HL-60/S4 (cell line): ENCODE measurements around the gene ZC3H18.

Source experiments
- in situ Hi-C: fragments of 300-500 bp; cut with MboI; formaldehyde crosslinking; loops from 2 replicates; pipeline ENCODE4 v1.14.3; 2022; ENCODE audit warnings: low sequenced_read_pairs

ZC3H18 gene

DNA sequence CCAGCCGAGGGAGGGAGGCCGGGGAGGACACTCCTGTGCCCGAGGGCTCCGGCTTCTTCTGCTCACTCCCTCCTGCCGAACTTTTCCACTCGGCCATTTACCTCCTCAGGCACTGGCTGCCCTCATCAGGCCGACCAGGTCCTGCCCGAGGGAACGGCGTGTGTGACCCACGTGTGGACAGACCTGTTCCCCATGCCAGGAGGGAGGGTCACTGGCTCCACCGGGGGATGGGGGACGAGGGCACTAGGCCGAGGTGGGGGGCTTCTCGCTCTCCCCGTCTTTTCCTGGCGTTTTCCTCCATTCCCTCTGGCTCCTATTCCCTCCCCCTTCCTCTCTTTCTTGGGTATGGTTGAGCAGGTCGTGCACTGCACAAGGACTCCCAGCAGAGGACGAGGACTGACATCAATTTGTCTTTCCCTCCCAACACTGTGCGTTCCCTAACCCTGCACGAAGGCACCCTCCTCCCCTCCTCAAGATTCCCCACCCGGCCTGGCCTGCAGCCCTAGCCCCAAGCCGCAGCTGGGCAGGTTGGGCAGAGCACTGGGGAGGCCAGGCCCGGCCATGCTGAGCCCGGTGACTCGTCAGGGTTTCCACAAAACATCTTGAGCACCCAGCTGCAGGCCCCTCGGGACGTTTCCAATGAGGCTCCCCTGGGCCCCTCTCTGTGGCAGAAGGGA is 64.9 kb downstream of the ZC3H18 start:
- in situ Hi-C loops, result no loop called here

DNA sequence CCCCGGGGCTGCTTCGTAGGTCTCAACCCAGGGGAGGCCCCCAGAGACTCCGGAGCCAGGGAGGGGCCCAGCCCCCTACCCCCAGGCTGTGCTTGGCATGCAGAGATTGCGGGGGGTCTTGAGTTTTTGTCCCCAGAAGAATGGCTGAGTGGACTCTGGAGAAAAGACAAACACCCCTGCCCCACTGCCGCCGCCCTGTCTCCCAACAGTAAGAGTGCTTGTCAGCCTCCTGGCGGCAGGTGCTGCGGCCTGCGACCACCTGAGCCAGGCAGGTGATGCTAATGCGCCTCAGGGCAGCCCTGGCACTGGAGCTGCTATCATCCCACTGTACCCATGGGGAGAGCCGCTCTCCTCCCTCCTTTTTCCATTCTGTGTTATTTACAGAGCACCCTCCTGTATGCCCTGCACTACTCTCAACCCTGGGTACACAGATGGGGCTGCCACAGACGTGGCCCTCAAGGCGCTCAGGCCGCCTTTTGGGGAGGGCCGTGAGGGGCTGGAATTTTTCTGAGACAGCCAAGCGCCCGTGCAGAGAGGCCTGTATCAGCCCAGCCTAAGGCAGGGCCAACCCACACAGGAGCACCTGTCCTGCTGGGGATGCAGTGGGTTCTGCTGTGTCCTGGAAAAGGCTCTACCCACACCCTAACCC is 65.6 kb downstream of the ZC3H18 start:
- in situ Hi-C loops, result no loop called here

DNA sequence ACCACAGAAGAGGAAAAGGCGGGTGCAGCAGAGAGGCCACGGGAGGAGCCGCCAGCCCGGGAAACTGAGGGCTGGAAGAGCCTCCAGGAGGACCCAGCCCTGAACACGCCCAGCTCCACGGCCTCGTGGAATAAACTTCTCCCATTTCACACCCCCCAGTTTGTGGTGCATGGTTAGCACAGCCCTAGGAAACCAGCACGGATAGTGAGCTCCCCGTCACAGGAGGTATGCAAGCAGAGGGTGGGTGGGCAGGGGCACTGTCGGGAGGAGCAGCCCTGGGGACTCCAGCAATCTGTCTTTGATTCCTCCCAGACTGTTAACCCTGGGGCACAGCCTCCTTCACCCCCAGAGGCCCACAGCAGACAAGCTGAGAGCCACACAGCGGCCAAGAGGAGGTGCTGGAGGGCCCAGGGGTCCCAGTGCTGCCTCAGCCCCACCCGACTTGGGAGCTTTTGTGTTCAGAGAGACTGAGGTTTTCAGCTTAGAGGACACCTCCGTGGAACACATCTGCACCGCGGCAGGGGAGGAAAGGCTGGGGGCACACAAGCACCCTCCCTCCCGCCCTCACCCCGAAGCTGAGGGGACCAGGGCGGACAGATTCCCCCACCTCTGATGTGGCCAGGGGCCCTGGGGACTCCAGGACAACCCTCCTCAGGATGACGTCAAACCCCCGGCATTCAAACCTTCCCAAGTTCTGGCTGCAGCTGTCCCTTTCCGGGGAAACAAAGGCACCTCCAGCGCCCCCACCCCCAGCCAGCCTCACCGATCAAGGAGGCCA is 66.5 kb downstream of the ZC3H18 start:
- in situ Hi-C loops, result no loop called here

DNA sequence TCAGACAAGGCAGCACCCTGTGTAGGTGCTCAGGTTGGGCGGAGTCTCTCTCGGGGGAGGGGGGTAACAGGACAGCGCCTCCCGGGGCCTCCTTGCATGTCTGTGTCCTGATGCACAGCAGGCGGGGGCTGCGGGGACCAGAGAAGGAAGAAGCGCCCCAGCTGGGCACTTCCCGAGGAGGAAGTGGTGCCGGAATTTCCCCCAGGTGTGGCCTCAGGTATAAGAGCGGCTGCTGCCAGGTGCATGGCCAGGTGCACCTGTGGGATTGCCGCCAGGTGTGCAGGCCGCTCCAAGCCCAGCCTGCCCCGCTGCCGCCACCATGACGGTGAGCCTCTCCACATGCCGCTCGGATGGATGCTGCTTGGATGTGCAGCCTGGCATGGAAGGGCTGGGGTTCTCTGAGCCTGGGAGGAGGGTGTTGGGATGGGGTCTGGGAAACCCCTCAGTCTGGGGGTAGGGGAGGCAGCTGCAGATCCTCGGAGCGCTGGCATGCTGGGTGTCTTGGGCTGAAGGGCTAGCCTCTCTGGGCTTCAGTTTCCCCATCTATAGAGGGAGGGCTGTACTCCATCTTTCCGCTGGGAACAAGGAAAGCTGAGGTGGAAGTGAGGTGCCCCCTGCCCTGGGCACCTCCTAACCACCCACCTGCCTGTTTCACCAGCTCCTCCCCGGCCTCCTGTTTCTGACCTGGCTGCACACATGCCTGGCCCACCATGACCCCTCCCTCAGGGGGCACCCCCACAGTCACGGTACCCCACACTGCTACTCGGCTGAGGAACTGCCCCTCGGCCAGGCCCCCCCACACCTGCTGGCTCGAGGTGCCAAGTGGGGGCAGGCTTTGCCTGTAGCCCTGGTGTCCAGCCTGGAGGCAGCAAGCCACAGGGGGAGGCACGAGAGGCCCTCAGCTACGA is 68.4 kb downstream of the ZC3H18 start, which contains the start of gene IL17C:
IL17C (plus strand) TSS at position 250 of the 908 bp plus-strand sequence; CDS start at position 320, 70 bp downstream.
- in situ Hi-C loops, result no loop called here

DNA sequence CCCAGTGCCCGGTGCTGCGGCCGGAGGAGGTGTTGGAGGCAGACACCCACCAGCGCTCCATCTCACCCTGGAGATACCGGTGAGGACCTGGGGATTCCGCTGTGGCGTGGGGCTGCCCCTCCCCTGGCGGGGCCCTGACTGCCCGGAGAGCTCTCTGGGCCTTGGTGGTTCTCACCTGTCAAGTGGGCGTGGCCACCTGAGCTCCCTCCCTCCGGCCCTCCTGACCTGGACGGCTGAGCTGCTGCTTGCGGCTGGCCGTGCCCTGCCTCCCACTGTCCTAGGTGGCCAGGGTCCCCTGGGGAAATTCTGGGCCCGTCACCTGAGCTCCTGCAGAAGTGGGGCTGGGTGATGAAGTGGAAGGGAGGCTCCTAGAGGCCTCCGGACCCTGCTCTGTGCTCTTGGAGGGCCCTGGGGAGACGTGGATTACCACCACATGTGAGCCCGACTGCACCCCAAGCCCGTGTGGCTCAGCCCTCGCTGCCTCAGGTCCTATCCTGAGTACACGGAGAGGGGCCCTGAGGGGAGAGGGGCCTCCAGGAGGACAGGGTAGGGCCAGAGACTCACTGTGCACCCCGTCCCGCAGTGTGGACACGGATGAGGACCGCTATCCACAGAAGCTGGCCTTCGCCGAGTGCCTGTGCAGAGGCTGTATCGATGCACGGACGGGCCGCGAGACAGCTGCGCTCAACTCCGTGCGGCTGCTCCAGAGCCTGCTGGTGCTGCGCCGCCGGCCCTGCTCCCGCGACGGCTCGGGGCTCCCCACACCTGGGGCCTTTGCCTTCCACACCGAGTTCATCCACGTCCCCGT is 69.2 kb downstream of the ZC3H18 start:
- in situ Hi-C loops, result no loop called here

DNA sequence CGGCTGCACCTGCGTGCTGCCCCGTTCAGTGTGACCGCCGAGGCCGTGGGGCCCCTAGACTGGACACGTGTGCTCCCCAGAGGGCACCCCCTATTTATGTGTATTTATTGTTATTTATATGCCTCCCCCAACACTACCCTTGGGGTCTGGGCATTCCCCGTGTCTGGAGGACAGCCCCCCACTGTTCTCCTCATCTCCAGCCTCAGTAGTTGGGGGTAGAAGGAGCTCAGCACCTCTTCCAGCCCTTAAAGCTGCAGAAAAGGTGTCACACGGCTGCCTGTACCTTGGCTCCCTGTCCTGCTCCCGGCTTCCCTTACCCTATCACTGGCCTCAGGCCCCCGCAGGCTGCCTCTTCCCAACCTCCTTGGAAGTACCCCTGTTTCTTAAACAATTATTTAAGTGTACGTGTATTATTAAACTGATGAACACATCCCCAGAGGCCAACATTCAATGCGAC is 69.9 kb downstream of the ZC3H18 start:
- in situ Hi-C loops, result no loop called here

DNA sequence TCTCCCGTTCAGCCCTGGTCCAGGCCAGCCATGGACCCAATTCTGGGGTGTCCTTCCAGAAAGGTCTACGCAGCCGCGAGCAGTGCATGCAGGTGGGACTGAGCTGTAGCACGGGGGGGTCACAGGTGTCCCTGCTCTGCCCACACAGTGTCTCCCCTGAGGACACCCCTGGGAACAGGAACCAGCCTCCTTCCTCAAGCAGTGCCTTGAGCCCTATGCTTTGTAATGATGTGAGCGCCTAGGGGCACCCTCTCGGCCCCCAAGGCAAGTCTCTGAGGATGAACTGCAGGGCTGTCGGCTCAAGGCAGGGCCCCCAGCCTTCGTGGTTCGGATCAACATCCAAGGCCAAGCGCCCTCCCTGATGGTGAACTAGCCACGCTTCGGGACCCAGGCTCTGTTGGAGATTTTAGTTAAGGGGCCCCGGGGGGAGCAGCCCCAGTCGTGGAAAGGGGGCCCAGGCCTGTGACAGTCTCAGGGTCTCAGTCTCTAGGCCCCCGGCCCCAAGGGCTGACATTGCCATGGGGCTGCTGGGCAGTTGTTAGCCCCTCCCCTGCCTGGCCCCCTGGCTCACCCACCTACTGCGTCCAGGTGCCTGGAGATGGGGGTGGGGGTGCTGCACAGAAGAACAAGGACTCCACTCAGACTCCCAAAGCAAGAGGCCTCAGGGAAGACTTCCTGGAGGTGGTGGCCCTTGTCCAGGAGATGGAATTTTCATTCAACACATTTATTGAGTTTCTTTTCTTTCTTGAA is 70.5 kb downstream of the ZC3H18 start:
- in situ Hi-C loops, result no loop called here

DNA sequence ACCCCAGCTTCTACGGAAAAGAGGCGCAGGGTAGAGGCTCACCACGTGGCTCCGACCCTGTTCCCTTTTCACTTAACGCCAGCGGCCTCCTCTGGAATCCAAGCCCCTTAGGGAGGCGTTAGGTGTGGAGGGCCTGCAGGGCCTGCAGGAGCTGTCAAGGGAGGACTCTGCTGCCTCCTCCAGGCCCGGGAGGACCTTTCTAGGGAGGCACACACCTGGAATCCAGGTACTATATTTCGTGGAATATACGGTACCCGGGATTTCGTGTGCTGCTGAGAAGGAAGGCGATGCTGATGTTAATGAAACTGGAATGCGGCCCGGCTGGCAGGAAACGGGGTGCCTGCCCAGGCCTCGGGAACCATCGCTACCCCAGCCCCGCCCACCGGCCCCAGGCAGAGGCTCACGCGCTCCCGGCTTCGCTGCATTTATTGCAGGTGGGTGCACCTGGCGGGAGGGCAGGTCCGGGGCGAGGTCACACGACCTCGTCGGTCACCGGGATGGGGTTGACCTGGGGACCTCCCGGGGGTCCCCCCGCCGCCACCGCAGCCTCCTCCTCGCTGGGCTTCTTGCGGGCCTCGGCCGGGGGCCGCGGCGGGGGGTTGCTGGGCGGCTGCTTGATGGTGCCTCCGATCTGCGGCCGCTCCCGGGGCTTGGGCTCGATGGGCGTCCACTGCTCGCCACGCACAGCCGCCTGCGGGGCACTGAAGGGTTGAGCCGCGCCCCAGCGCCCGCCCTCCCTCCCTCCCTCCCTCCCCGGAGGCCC is 72.9 kb downstream of the ZC3H18 start:
- in situ Hi-C loops, result no loop called here

DNA sequence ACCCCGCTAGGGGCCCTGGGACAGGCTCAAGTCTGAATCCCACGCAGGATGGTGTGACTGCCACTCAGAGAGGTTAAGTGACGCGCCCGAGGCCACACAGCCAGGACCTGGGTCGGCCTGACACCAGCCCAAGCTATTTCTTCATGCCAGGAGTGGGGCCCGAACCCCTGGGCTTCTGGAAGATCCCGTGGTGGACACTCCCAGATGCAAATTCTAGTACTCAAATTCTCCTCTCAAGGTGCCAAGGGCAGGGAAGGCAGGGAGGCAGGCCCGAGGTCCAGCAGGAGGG is 73.4 kb downstream of the ZC3H18 start:
- in situ Hi-C loops, result no loop called here

DNA sequence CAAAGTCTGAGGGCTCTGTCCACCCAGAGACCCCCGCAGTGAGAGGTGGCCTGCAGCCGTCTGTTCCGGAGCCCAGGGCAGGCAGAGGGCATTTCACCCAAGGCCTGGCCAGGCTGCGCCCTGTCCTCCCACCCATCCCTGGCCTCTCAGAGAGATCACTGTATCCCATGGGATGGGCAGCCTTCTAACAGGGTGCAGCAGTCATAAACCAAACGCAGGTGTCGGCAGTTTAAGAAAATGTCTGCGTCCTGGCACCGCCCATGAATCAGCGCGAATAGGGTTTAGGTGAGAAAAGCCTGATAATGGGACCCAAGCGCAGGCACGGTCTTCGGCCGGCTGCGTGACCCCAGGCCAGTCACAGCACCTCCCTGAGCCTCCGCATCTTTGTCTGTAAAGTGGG is 75.3 kb downstream of the ZC3H18 start:
- in situ Hi-C loops, result no loop called here

DNA sequence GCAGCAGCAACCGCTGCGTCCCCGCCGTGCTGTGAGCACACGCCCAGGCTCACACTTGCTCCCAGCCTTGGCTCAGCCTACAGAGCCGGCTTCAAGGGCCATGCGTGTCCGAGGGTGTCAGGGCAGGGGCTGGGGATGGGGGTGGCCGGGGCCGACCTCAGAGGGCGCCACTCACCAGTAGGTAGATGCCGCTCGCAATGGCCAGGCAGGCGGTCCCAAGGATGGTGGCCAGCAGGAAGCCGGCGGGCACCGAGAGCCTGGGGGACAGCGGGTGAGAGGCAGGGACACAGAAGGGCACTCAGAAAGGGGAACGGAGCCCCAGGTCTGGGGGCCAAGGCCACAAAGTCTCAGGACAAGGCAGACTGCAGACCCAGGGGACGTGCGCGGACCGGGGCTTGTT is 75.7 kb downstream of the ZC3H18 start:
- in situ Hi-C loops, result no loop called here

DNA sequence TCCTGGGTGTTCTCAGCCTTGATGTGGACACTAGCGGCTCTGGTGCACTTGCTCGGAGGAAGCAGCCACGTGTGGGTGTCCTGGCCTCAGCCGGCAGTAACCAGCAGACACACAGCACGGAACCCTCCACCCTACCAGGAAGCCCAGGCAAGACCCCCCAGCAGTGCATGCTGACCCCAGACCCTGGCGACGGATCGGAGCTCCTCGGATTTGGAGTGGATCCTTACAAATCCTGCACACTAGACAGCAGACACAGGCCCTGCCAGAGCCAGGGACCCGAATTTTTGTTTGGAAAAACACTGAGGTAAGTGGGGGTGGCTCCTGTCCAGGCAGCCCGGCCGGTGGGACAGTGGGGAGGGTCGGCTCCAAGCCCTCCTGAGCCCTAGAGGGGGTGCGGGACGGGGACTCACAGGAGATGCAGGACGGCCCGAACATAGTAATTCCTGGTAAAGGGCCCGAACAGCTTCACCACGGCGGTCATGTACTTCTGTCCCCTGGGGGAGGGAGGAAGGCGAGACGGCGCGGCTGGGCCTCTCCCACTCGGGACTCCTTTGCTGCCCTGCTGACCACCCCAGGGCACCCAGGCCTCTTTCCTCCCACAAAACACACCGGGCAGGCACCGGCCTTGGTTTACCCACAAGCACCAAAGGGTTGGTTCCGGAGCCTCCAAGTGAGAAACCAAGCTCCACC is 76.3 kb downstream of the ZC3H18 start:
- in situ Hi-C loops, result no loop called here

DNA sequence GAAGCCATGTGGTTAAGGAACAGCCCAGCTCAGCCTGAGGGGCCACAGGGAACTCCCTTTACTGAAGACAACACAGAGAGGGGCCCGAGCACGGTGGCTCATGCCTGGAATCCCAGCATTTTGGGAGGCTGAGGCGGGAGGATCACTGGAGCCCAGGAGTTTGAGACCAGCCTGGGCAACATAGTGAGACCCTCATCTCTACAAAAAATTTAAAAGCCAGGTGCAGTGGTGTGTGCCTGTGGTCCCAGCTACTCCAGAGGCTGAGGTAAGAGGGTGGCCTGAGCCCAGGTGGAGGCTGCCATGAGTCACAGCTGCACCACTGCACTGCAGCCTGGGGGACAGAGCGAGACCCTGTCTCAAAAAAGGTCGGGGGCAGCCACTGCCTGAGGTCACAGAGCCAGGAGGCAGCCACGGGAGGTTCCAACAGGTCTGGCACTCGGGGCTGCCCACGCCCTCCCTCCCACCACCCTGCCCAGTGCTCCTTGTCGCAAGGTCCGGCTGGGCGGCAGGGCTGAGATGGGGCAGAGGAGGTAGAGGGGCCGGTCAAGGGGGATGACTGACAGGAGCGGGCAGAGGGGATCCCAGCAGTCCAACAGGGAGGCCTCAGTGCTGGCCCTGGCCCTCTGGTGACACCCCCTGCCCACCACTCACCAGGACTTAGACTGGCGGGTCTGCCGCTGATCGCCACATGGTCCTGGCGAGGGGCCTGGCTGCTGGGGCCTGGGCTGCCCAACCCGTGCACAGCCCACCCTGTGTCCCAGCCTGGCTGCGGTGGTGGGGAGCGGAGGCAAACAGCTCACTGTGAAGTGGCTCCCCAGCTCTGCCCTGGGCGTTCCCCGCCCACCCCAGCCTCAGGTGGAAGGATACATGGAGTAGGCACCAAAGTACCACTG is 77.2 kb downstream of the ZC3H18 start:
- in situ Hi-C loops, result no loop called here

DNA sequence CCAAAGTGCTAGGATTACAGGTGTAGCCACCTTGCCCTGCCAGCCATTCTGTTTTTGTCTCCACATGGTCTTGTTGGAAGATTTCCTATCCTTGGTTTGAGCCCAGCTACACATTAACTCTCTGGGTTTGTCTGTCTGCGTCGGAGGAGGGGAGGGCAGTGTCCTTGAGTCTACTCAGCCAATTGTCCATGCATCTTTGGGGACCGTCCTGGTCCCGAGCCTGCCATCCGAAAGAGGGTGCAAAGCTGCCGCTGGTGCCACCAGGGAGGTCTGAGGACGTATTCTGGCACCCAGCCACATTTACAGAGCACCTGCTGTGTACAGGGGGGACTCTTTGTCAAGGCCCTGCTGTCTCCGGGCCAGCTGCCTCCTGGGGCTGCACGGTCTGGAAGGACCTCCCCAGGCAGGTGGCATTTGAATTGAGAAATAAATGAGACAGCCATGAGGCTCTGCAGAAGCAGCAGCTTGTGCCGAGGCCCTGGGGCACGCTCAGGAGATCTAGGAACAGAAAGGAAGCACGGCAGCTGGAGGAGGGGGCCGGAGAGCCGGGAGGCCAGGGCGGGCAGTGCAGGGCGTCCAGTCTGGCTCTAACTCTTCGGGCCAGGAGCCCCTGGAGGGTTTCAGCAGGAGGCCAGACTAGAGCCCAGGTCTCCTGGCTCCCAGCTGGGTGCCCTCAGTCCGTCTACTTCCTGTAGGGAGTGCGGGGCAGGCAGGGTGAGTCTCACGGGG is 79.2 kb downstream of the ZC3H18 start:
- in situ Hi-C loops, result no loop called here

DNA sequence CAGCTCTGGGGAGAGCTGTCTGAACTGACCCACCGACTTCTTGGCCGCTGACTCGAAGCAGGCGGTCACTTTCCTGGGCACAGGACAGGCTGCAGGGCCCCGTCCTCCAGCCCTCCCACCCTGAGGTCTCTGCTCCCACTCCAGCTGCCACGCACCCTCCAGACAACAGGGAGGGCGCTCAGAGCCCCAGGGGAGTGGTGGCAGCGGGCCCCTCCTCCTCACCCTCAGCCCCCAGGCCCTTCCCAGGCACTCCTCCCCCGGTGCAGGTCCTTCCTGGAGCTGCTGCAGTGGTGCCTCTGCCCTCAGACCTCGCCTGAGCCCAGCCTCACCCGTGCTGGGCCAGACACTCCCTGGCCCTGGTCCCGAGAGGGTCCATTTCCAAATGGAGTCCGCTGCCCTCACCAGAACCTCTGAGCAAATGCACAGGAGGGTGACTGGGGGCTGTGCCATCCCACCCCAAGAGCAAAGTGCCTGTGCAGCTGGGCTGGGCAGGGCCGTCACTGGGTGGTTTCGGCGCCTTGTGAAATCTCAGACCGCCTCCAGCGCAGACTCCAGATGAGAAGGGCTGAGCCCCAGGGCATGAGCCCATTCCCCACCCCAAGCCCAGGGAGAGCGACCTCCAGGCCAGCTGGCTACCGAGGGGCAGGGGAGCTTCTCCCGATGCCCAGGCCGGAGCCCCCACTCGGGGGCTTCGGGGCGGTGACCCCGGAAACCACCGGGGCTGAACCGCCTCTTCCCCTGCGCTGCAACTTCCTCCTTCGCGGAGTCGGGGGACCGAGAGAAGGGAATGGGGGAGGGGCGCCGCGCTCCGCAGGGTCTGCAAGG is 79.9 kb downstream of the ZC3H18 start:
- in situ Hi-C loops, result no loop called here
